Activated effector memory CD4-positive, alpha-beta T cell treated with anti-CD3 and anti-CD28 coated beads, Interleukin-2, amount 50 U/mL, for 16 hours (primary cell): ENCODE results near the gene NUCB1.
"Not testable (repeated sequence)": the region's sequence is repeated elsewhere in the genome, so short reads cannot be mapped to it uniquely, and the experiment has no call there.

ENCODE experiments used
- DNase-seq: peaks from one replicate; pipeline ENCODE4 v3.0.0-alpha.2; 2020

Gene NUCB1

DNA sequence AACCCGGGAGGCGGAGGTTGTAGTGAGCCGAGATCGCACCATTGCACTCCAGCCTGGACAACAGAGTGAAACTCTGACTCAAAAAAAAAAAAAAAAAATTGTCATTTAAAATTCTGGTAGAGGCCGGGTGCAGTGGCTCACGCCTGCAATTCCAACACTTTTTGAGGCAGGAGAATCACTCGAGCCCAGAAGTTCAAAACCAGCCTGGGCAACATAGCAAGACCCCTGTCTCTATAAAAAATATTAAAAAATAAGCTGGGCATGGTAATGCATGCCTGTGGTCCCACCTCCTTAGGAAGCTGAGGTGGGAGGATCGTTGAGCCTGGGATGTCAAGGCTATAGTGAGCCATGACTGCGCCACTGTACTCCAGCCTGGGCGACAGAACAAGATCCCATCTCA is 6.2 kb downstream of the NUCB1 start:
- DNase-seq = no peak

DNA sequence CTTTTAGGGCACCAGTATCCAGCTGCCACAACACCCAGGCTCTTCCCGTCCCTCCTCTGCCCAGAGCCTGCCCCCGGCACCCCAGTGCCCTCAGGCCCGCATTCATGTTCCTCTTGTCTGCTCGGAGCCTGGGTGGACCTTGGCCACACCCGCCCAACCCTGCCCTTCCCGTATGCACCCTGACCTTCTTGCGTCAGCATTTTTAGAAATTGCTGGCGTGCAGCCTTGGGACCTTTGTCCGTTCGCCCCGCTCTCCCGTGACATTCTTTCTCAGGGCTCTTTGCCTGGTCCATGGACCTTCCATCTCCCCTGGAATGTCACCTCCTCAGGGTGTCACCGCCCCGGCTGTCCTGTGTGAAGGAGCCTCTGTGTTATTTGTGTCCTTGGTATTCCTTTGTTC is 7.6 kb downstream of the NUCB1 start:
- no peak for DNase-seq

DNA sequence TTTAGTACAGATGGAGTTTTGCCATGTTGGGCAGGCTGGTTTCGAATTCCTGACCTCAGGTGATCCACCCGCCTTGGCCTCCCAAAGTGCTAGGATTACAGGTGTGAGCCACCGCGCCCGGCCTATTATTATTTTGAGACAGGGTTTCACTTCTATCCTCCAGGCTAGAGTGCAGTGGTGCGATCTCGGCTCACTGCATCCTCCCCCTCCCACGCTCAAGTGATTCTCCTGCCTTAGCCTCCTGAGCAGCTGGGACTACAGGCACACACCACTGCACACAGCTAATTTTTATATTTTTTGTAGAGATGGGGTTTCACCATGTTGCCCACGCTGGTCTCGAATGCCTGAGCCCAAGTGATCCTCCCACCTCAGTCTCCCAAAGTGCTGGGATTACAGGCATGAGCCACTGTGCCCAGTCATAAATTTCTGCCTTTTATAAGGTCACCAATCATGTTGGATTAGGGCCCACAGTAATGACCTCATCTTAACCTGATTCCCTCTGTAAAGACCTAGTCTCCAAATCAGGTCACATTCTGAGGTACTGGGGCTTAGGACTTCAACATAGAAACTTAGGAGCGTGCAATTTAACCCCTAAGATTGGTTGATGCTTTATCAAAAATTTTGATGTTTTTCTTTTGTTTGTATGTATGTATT is 9.4 kb downstream of the NUCB1 start:
- not testable (repeated sequence) for DNase-seq

DNA sequence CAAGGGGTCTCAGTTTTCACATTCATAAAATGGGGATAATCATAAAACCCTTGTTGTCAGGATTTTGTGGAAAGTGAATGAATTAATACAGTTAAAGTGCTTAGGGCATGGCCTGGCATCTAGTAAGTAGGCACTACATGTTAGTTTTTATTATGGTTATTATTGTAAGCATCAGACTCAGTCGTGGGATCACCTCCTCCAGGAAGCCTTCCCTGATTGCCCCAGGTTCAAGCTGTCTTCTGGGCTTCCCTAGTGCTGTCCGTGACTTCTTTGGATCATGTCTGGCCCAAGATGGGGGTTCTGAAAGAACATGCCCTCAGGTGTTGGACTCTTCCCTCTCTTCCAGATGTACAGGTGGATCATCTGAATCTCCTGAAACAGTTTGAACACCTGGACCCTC is 10.7 kb downstream of the NUCB1 start:
- no peak for DNase-seq

DNA sequence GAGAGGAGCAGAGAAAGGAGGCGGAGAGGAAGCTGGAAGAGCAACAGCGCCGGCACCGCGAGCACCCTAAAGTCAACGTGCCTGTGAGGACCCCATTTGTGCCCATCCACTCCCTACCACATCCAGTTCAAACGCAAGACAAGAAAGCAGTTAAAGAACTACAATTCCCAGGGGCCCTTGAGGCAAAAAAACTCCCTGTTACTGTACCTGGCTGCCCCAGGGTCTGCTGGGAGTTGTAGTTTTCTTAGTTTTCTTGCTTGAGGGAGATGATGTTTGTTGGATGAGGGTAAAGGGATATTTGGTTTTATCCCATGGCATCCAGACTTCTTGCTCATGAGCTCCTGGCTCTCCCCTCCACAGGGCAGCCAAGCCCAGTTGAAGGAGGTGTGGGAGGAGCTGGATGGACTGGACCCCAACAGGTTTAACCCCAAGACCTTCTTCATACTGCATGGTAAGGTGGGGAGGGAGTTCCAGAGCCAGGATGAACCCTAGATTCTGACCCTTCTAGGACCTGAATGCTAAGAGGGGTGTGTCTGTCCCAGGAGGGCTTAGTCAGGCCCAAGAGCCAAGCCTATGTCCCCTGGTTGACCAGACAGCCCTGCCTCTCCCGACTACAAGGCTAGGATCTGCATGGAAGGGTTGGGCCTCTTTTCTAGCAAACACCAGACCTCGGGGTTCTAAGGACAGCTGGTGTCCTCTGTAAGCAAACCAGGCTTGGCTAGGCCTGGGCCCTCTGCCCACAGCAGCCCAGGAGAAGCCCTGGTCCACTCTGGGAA is 13.2 kb downstream of the NUCB1 start:
- DNase-seq = no peak

DNA sequence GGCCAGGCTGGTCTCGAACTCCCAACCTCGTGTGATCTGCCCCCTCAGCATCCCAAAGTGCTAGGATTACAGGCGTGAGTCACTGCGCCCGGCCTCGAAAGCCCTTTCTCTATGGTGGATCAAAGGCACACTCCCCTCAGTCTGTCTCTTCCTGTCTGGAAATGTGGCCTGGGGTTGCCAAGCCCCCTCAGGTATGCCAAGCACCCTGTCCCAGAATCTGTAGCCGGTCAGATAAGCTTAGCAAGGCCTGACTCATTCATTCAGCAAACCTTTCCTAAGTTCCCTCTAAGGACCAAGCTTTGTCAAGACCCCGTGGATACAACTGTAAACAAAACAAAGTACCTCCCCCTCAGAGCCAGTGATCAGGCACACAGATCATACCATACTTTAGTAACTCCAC is 14.1 kb downstream of the NUCB1 start:
- no peak for DNase-seq

DNA sequence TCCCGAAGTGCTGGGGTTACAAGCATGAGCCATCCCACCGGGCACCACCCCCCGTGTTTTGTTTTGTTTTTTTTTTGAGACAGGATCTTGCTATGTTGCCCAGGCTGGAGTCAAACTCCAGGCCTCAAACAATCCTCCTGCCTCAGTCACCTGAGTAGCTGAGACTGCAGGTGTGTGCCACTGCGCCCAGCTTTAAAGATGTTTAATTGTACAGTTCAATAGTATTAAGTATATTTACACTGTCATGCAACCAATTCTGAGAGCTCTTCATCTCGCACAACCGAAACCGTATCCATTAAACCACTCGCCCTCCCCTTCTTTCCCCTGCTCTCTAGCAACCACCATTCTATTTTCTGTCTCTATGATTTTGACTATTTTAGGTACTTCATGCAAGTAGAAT is 15.6 kb downstream of the NUCB1 start:
- no peak for DNase-seq

DNA sequence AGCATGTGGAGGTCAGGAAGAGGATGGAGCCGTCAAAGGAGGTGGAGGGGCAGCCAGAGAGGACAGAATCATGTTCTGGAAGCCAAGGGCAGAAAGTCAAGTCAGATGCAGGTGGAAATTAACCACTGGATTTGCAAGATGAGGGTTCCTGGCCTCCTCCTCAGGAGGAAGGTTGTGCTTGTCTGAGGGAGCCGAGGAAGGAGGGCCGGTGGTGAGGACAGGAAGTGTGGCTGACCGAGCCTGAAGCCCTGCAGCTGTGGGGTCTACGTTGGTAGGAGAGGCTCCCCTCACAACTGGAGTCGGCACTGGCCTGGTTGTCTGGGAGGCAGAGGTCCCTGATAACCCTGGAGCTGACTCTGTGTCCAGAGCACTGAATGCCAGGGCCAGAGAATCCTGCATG is 18.0 kb downstream of the NUCB1 start:
- no peak for DNase-seq

DNA sequence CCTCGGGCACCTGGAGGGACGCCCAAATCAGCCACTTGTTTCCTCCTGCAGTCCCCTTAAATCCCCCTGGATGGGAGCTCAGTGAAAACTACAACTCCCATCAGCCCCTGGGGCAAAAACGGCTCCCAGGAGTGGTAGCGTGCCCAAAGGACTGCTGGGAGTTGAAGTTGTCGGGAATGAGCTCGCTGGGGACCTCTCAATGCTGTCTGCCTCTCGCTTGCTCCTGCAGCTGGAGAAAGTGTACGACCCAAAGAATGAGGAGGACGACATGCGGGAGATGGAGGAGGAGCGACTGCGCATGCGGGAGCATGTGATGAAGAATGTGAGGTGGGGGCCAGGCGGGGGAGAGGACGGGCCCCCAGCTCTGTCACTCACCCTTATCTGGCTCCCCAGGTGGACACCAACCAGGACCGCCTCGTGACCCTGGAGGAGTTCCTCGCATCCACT is 18.7 kb downstream of the NUCB1 start:
- no peak for DNase-seq

DNA sequence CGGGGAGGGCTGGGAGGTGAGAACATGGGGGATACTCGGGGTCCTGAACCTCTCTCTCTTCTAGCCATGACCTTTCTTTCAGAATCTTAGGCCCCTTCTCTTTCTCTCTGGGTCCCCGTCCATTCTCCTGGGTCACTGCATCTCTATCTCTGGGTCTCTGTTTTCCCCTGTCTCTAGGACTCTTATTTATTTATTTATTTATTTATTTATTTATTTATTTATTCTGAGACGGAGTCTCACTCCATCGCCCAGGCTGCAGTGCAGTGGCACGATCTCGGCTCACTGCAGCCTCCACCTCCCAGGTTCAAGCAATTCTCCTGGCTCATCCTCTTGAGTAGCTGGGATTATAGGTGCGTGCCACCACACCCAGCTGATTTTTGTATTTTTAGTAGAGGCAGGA is 19.2 kb downstream of the NUCB1 start:
- not testable (repeated sequence) for DNase-seq

DNA sequence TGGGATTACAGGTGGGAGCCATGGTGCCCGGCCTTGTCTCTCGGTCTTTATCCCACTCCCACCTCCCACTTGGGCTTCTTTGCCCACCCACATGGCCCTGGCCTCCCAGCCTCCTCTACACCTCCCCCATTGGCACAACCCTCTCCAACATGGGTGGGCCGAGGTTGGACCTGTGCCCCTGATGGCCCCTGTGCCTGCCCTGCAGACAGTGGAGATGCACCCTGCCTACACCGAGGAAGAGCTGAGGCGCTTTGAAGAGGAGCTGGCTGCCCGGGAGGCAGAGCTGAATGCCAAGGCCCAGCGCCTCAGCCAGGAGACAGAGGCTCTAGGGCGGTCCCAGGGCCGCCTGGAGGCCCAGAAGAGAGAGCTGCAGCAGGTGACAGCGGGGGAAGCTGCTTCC is 20.8 kb downstream of the NUCB1 start:
- DNase-seq = no peak

DNA sequence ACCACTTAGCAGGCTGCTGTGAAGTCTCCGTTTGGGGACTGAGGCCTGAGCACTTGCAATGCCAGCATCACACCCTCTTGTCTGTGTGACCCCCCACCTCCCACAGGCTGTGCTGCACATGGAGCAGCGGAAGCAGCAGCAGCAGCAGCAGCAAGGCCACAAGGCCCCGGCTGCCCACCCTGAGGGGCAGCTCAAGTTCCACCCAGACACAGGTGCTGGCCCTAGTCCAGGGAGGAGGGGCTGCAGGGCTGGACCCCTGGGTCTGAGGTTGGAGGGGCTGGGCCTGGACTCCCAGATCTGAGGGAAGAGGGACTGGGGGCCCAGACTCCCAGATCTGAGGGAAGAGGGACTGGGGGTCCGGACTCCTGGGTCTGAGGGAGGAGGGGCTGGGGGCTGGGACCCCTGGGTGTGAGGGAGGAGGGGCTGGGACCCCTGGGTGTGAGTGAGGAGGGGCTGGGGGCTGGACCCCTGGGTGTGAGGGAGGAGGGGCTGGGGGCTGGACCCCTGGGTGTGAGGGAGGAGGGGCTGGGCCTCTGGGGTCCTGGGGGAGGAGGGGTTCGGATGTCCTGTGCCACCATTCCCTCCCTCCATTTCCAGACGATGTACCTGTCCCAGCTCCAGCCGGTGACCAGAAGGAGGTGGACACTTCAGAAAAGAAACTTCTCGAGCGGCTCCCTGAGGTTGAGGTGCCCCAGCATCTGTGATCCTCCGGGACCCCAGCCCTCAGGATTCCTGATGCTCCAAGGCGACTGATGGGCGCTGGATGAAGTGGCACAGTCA is 21.8 kb downstream of the NUCB1 start:
- no peak for DNase-seq

DNA sequence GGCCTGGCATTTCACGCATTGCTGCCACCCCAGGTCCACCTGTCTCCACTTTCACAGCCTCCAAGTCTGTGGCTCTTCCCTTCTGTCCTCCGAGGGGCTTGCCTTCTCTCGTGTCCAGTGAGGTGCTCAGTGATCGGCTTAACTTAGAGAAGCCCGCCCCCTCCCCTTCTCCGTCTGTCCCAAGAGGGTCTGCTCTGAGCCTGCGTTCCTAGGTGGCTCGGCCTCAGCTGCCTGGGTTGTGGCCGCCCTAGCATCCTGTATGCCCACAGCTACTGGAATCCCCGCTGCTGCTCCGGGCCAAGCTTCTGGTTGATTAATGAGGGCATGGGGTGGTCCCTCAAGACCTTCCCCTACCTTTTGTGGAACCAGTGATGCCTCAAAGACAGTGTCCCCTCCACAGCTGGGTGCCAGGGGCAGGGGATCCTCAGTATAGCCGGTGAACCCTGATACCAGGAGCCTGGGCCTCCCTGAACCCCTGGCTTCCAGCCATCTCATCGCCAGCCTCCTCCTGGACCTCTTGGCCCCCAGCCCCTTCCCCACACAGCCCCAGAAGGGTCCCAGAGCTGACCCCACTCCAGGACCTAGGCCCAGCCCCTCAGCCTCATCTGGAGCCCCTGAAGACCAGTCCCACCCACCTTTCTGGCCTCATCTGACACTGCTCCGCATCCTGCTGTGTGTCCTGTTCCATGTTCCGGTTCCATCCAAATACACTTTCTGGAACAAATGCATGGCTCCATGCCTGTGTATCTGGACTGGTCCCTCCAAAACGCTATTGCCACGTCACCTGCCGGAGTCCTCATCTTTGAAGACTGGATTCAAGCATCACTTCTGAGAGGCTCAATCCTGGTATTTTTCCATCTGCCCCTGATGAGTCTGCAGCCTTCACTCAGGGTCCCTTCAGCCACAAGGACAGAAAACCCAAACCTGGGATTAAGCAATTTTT is 22.7 kb downstream of the NUCB1 start:
- no peak for DNase-seq

DNA sequence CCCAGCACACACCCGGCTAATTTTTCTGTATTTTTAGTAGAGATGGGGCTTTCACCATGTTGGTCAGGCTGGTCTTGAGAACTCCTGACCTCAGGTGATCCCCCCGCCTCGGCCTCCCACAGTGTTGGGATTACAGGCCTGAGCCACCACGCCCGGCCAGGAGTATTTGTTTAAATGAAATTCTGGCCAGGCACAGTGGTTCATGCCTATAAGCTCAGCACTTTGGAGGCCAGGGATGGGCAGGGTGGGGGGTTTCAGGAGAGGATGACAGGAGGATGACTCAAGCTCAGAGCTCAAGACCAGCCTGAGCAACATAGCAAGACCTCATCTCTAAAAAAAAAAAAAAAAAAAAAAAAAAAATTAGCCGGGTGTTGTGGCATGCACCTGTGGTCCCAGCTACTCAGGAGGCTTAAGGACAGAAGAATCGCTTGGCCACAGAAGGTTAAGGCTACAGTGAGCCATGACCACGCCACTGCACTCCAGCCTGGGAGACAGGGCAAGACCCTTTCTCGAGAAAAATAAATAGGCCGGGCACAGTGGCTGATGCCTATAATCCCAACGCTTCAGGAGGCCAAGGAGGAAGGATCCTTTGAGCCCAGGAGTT is 25.2 kb downstream of the NUCB1 start:
- no peak for DNase-seq

DNA sequence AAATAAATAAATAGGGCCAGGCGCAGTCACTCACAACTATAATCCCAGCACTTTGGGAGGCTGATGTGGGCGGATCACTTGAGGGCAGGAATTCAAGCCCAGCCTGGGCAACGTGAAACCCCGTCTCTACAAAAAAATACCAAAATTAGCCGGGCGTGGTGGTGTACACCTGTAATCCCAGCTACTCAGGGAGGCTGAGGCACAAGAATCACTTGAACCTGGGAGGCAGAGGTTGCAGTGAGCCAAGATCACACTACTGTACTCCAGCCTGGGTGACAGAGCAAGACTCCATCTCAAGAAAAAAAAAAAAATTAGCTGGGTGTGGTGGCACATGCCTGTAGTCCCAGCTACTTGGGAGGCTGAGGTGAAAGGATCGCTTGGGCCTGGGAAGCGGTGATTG is 25.8 kb downstream of the NUCB1 start:
- not testable (repeated sequence) for DNase-seq

DNA sequence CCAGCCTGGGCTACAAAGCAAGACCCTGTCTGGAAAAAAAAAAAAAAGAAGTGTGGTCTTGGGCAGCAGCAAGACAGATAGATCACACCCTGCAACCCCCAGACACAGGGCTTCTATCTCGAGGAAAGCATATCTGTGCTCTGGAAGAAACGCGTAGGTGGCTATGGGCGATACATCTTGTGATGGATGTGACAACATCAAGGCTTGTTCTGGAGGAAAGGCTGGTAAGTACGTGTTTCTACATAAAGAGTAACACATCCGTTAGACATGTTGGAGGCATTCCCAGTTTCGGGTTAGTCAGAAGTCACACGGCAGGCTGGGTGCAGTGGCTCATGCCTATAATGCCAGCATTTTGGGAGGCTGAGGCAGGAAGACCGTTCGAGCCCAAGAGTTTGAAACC is 26.8 kb downstream of the NUCB1 start:
- no peak for DNase-seq

DNA sequence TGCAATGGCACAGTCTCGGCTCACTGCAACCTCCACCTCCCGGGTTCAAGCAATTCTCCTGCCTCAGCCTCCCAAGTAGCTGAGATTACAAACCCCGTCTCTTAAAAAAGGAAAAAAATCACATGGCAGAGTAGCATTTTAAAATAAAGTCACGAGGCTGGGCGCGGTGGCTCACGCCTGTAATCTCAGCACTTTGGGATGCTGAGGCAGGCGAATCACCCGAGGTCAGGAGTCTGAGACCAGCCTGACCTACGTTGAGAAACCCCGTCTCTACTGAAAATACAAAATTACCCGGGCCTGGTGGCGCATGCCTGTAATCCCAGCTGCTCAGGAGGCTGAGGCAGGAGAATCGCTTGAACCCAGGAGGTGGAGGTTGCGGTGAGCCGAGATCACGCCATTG is 27.6 kb downstream of the NUCB1 start:
- not testable (repeated sequence) for DNase-seq

DNA sequence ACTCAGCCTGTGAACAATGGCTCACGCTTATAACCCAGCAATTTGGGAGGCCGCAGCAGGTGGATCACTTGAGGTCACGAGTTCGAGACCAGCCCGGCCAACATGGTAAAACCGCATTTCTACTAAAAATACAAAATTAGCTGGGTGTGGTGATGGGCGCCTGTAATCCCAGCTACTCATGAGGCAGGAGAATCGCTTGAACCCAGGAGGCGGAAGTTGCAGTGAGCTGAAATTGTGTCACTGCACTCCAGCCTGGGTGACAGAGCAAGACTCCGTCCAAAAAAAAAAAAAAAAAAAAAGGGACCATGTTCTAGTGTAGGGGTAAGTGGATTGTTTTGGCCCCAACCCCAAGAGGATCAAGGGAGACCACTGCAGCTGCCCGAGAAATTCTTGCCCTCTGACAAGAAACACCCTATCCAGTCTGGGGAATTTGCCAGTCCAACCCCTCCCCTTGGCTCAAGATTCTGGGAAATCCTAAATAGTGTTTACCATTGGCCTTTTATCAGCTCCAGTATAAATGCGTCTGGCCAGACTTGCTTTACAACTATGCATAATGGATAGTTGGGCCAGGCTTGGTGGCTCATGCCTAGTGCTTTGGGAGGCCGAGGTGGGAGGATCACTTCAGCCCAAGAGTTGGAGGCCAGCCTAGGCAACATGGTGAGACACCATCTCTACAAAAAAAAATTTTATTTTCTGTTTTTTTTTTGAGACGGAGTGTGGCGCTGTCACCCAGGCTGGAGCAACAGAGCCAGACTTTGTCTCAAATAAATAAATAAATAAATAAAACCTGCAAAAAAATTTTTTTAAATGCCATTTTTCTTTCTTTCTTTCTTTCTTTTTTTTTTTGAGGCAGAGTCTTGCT is 28.3 kb downstream of the NUCB1 start:
- no peak for DNase-seq

DNA sequence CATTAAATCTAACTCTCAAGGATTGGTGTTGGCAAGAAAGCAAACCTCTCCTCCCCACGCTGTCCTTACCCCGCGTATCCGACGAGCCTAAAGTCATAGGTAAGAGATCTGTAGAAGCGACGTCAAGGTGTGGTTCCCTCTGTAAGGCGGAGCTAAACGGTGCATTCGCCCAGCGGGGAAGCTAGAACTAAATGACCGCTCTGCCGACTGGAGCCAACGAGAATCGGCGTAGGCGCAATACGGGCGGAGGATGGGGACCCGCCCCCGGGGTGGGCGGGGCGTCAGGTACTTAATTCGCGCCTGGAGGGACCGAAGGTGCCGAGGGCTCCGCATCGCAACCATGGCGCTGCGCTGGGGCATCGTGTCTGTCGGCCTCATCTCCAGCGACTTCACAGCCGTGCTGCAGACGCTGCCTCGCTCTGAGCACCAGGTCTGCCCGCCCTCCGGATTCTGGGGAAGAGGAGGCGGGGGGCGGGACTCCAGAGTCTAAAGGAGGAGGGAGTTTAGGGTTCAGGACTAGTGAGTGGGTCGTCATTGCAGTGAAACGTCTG is 33.3 kb downstream of the NUCB1 start, which contains the start of gene DHDH:
Gene DHDH, plus strand, starts transcription at position 318 of the 551 bp plus-strand sequence. Its CDS starts 23 bp downstream, at position 341.
- DNase-seq = peak; percentile 94

DNA sequence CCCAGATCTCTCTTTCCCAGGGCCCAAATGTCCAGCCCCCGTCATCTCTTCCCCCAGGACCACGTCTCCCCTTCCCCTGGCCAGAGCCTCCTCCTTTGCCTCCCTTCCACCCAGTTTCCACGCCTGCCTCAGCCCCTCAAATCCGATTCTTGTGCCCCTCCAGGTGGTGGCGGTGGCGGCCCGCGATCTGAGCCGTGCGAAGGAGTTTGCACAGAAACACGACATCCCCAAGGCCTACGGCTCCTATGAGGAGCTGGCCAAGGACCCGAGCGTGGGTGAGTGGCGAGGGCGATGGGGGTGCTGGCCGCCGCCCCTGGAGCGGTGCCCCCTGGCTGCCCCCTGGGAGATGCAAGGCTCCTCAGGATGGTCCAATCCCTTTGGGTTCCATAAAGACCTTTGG is 34.7 kb downstream of the NUCB1 start:
- DNase-seq = no peak

DNA sequence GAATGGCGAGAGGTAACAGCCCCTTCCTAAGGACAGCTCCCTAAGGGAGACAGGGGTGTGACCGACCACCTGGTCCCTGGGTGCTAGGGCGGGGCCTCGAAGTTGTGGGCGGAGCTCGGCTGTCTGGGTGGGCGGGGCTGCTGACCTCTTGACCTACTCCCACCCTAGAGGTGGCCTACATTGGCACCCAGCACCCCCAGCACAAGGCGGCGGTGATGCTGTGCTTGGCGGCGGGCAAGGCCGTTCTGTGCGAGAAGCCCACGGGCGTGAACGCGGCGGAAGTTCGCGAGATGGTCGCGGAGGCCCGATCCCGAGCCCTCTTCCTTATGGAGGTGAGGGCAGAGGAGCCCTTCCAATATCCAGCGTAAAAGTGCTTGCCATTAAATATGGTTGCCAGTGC is 35.8 kb downstream of the NUCB1 start:
- no peak for DNase-seq
